Germinal center (tissue), 1 donor: ENCODE results near the gene FBXO7.

ENCODE experiments used
- DNase-seq: peaks from one replicate; pipeline ENCODE4 v3.0.0; 2012; ENCODE audit warnings: mixed read lengths, low spot score

Gene FBXO7

DNA sequence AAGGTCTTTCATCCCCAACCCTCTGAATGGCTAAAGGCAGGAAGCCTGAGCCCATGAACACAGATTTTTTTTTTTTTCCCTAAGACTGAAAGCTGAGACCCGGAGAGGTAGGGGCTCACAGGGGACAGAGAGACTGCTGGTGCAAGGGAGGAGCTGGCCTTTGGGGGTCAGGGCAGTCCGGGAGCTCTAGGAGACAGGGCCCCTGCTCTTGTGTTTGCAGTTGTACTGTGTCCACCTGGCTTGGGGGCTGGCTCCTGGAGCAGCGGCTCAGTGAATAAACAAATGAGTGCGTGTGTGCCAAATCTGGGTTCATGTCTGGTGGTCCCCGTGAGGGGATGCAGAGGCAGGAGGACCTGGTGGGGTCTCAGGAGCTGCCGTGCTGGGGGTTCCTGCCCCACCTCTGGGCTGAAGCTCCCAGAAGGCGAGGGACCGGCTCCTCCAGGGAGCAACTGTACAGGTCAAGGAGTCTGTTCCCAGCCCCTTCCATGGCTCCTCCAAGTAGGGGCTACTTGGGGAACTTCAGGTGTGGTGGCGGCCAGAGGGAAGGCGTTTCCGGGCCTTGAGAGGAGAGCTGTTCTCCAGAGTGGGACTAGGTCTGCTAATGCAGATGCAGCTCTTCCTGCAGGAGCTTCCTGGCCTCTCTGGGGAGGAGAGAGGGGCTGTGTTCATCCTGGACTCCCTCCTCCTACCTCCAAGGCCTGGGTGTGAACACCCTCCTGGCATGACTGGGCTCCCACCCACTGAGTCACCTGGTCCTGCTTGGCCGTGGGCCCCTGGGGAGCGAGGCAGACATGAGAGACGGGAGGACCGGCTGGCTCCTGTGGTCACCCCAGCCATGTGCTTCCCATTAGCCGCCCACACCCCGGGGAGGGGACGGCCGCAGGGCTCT lies 57.6 kb downstream of the FBXO7 start:
- DNase-seq, result no peak

DNA sequence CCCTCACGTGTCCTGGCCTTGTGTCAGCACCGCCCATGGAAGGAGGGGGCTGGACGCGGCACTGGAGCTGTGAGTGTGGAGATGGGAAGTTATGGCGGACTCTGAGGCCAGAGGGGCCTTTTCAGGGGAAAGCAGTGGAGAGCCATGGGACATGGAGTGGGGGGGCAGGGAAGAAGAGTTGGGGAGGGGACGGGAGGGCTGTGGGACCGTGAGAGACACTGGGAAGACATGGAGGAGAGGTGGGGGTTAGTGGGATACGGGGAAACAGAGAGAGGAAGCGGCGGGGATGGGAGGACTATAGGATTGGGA lies 58.2 kb downstream of the FBXO7 start:
- DNase-seq, result no peak

GRCh38 chr22:32533265-32534111 lies 58.9 kb downstream of the FBXO7 start:
- no peak for DNase-seq

- no peak for DNase-seq
Measured at GRCh38 chr22:32534252-32535235, 59.9 kb downstream of the FBXO7 start.

DNA sequence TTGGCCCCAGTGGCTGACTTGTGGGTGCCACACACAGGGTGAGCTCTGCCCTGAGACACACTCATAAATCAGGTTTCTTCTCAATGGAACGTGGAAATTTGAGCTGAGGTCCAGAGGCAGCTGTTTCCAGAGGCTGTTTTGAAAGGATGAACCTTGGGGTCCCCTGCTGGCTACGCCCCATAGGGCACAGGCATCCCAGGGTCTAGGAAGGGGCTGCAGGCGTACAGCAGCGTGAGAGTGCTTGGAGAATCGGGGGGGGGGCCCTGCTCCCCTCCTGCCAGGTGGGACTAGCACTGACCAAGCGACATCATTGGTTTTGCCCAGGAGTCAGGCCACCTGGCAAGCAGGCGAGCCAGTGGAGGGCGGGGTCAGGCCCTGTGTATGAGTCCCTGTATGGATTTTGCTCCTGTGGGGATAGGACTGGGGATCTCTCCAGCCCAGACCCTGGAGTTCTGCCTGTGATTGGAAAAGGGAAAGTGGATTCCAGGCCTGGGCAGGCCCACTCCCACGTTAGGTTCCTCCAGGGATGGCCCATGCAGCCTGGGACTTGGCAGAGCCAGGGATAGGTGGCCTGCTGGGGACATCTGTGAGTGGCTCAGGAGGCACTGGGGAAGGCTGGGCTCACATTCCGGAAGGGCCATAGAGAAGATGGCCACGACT lies 61.0 kb downstream of the FBXO7 start:
- no peak for DNase-seq

GRCh38 chr22:32536352-32536751 lies 61.7 kb downstream of the FBXO7 start:
- no peak for DNase-seq

DNA sequence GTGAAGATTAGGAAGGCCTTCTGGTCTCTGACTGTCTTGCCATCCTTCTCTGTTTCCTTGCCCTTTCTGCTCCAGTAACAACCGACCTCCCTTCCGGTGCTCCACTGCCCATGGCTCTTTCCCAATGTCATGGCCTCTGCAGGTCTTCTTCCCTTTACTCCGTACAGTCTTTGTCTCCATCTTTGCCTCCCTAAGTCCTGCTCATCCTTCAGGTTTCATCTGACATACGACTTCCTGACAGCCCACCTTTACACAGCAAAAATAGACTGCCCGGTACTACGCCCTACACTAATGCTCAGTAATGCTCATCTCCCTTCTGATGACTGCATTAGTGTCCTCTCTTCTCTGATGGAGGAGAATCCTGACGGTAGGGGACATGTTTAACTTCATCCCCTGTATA lies 63.9 kb downstream of the FBXO7 start:
- no peak for DNase-seq

GRCh38 chr22:32539631-32540421 lies 65.2 kb downstream of the FBXO7 start:
- no peak for DNase-seq

DNA sequence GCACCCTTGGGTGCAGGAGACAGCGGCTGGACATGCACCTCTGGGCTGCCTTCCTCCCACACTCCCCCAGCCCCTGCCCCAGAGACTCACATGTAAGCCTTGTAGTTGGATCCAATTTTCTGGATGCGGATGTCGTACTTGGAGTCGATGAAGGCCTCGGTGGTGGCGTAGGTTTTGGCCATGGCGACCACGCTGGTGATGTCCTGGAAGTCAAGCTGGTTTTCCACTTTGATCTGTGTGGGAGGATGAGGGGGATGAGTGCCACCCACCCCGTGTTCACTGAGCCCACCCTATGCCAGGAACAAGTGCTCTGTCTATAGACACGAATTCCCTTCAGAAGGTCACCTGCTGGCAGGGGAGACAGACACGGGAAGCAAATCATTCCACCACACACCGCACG lies 66.9 kb downstream of the FBXO7 start:
- DNase-seq, result no peak

DNA sequence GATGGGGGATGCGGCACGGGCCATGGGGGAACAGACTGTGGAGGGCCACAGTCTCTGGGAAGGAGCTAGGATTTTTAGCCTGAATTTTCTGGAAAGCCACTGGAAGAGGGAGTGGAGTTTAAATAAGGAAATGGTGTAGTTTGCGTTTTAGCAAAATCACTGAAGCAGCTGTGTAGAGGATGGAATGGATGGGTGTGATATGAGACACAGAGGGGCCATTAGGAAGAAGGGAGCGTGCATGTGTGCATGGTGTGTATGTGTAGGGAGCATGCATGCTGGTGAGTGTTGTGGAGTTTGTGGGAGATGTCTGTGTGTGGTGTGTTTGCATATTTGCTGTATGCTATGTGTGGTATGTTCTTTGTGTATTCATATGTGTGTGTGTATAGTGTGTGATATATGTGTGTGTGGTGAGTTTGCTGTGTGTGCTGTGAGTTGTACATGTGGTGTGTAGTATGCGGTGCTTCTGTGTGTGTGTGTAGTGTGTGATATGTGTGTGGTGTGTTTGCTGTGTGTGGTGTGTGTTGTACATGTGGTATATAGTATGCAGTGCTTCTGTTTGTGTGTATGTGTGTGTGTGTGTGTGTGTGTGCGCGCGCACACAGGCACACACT lies 67.6 kb downstream of the FBXO7 start:
- DNase-seq, result no peak

GRCh38 chr22:32542677-32543357 lies 68.2 kb downstream of the FBXO7 start:
- DNase-seq, result no peak

- DNase-seq, result no peak
Measured at GRCh38 chr22:32544953-32545558, 70.4 kb downstream of the FBXO7 start.

DNA sequence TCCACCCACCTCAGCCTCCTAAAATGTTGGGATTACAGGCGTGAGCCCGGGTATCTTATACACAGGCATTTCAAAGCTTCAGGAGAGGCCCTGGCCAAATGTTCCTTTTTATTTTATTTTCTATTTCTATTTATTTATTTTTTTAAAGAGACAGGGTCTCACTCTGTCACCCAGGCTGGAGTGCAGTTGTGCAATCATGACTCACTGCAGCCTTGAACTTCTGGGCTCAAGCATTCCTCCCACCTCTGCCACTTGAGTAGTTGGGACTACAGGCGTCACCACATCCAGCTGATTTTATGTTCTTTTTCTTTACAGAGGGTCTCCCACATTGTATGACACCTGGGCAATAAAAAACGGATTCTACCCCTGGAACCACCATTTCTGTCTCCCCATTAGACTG lies 71.2 kb downstream of the FBXO7 start:
- no peak for DNase-seq

DNA sequence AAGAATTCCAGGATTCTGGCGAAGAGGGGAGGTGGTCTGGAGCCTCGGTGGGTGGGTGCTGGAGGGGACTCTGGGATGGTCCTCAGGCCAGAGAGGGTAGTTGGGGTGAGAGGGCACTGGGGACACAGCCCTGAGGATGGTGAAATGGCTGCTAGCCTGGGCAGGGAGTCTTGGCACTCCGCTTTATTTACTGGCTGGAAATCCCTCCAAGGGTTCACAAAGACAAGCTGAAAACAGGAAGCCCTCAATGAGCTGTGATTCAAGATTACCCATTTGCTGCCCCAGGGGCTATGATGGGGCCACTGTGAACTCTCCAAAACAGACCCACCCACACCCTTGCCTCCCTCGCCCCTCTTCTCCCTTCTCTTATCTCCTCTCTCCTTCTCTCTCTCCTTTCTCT lies 71.9 kb downstream of the FBXO7 start:
- no peak for DNase-seq

DNA sequence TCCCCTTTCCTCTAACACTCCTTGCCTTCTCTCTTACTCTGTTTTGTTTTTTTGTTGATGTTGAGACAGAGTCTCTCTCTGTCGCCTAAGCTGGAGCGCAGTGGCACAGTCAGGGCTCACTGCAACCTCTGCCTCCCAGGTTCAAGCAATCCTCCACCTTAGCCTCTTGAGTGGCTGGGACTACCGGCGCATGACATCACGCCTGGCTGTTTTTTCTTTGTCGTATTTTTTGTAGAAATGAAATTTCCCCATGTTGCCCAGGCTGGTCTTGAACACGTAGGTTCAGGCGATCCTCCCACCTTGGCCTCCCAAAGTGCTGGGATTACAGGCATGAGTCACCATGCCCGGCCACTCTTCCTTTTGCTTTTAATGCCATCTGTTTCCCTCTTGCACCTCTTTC lies 72.3 kb downstream of the FBXO7 start:
- no peak for DNase-seq

DNA sequence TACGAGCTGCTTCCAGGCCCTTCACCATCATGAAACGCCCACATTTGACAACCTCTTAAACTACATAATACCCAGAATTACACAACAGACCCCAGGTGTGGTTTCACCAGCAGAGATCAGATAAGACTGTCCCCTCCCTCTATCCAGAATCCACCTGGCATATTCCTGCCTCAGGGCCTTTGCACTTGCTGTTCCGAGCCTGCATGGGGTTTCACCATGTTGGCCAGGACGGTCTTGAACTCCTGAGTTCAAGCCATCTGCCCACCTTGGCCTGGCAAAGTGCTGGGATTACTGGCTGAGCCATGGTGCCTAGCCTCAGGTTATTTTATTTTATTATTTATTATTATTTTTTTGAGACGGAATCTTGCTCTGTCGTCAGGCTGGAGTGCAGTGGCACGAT lies 73.4 kb downstream of the FBXO7 start:
- no peak for DNase-seq
